H1 (cell line): ENCODE data around the gene SULT2B1. TPM values are rescaled to one million over a fixed set of nuclear protein-coding genes. Genes with fewer than 3 reads are reported as not detected.
A peak's percentile ranks its signal among the peaks of the same experiment; 100 is the strongest.

Source experiments
- CTCF ChIA-PET: fragments of 300-600 bp; sonication (Branson Sonifier 250); formaldehyde crosslinking; loops from one replicate; lab custom pipeline; 2021; ENCODE audit not compliant: partially characterized antibody; lab: Charles Lee
- POLR2A ChIA-PET: fragments of 300-600 bp; sonication (Branson Sonifier 250); formaldehyde crosslinking; loops from one replicate; lab custom pipeline; 2021; ENCODE audit warnings: inconsistent platforms; ENCODE audit not compliant: partially characterized antibody; lab: Charles Lee
- DNase-seq, 2 experiments: peaks; one replicate each; pipeline versions ENCODE4 v3.0.0 to v3.0.0-alpha.2; 2010 to 2022; ENCODE audit warnings: low spot score in 2 of 2, low read depth in 1 of 2, mixed read lengths in 1 of 2
- FAIRE-seq: peaks from 2 replicates; lab custom pipeline; 2011; peaks lifted over from hg19 to GRCh38; lab: Jason Lieb, UNC
- H2AFZ ChIP-seq: 2 replicates; pipeline ENCODE4 v1.8.1; 2012; ENCODE audit warnings: low read length, inconsistent platforms
- H2AK5ac ChIP-seq: 2 replicates; pipeline ENCODE4 v1.6.1; 2013; ENCODE audit warnings: low read depth, low read length
- H2BK120ac ChIP-seq: replicated peaks from 2 replicates; pipeline ENCODE3; 2013; ENCODE audit warnings: low read depth, low read length, inconsistent platforms
- H2BK12ac ChIP-seq: 2 replicates; pipeline ENCODE4 v1.6.1; 2013; ENCODE audit warnings: low read depth, low read length
- H2BK15ac ChIP-seq: 2 replicates; pipeline ENCODE4 v1.6.1; 2013; ENCODE audit warnings: low read length
- H2BK20ac ChIP-seq: 2 replicates; pipeline ENCODE4 v1.6.1; 2013; ENCODE audit warnings: low read length
- H2BK5ac ChIP-seq: 2 replicates; pipeline ENCODE4 v1.6.1; 2013; ENCODE audit warnings: low read depth, low read length
- H3K14ac ChIP-seq: 2 replicates; pipeline ENCODE4 v1.6.1; 2013; ENCODE audit warnings: inconsistent platforms; ENCODE audit not compliant: insufficient read length
- H3K18ac ChIP-seq: 2 replicates; pipeline ENCODE4 v1.6.1; 2013; ENCODE audit warnings: low read length; ENCODE audit errors: extremely low read depth
- H3K23ac ChIP-seq: 2 replicates; pipeline ENCODE4 v1.6.1; 2013; ENCODE audit warnings: inconsistent platforms; ENCODE audit not compliant: insufficient read length
- H3K23me2 ChIP-seq: 2 replicates; pipeline ENCODE4 v1.6.1; 2013; ENCODE audit warnings: low read depth, low read length
- H3K27ac ChIP-seq: 2 replicates; pipeline ENCODE4 v1.6.1; 2011; ENCODE audit warnings: low read depth, low read length, inconsistent platforms
- H3K27me3 ChIP-seq, 4 experiments: replicated peaks in 1 of 4; 1 replicate in 1 of 4; 2 replicates in 3 of 4; pipeline versions ENCODE4 v1.6.1 to v1.8.1; 2011 to 2013; ENCODE audit warnings: low read length in 3 of 4, mild to moderate bottlenecking in 3 of 4, inconsistent platforms in 2 of 4, mixed read lengths in 2 of 4, moderate library complexity in 1 of 4; ENCODE audit not compliant: control insufficient read depth in 3 of 4, insufficient read depth in 3 of 4; ENCODE audit errors: extremely low read depth in 1 of 4
- H3K36me3 ChIP-seq, 4 experiments: 2 replicates each; pipeline versions ENCODE4 v1.6.1 to v1.8.1; 2011 to 2013; ENCODE audit warnings: mild to moderate bottlenecking in 4 of 4, low read length in 3 of 4, moderate library complexity in 2 of 4, control low read depth in 1 of 4, inconsistent platforms in 1 of 4; ENCODE audit not compliant: insufficient read depth in 4 of 4, control insufficient read depth in 2 of 4
- H3K4ac ChIP-seq: replicated peaks from 2 replicates; pipeline ENCODE3; 2013; ENCODE audit warnings: low read length, low read depth, mixed read lengths, inconsistent platforms; ENCODE audit not compliant: insufficient read length
- H3K4me1 ChIP-seq, 4 experiments: replicated peaks in 1 of 4; 1 replicate in 1 of 4; 2 replicates in 3 of 4; pipeline versions ENCODE4 v1.6.1 to v1.8.1; 2011 to 2013; ENCODE audit warnings: low read length in 3 of 4, inconsistent platforms in 2 of 4, mixed read lengths in 1 of 4; ENCODE audit not compliant: insufficient read depth in 4 of 4, control insufficient read depth in 3 of 4
- H3K4me2 ChIP-seq, 2 experiments: 2 replicates each; pipeline versions ENCODE4 v1.6.1 to v1.8.1; 2011 to 2013; ENCODE audit warnings: low read depth in 2 of 2, low read length in 2 of 2, control low read depth in 1 of 2, inconsistent platforms in 1 of 2, mild to moderate bottlenecking in 1 of 2; ENCODE audit not compliant: insufficient read depth in 1 of 2
- H3K4me3 ChIP-seq, 4 experiments: fragments of 200-600, 300-600 bp in 1 of 4; sonication (generic), shearing (Covaris generic), sonication (Bioruptor Twin) in 1 of 4; 2 replicates each; pipeline versions ENCODE4 v1.5.1 to v1.8.1; 2011 to 2016; ENCODE audit warnings: low read length in 4 of 4, low read depth in 3 of 4, control low read depth in 2 of 4, inconsistent platforms in 2 of 4, mild to moderate bottlenecking in 2 of 4, mixed read lengths in 1 of 4, moderate library complexity in 1 of 4; ENCODE audit not compliant: insufficient read depth in 2 of 4; ENCODE audit errors: extremely low read depth in 1 of 4
- H3K56ac ChIP-seq: replicated peaks from 2 replicates; pipeline ENCODE3; 2013; ENCODE audit warnings: low read depth, mild to moderate bottlenecking, mixed read lengths, low read length, inconsistent platforms; ENCODE audit not compliant: insufficient read length
- H3K79me1 ChIP-seq: 2 replicates; pipeline ENCODE4 v1.6.1; 2013; ENCODE audit warnings: low read depth, low read length, control low read depth
- H3K79me2 ChIP-seq, 2 experiments: 2 replicates each; pipeline versions ENCODE4 v1.6.1 to v1.8.1; 2012 to 2013; ENCODE audit warnings: low read length in 2 of 2, mild to moderate bottlenecking in 2 of 2, inconsistent platforms in 1 of 2; ENCODE audit not compliant: insufficient read depth in 2 of 2, control insufficient read depth in 1 of 2
- H3K9ac ChIP-seq, 4 experiments: replicated peaks in 1 of 4; 1 replicate in 1 of 4; 2 replicates in 3 of 4; pipeline versions ENCODE4 v1.6.1 to v1.8.1; 2011 to 2013; ENCODE audit warnings: low read depth in 3 of 4, low read length in 3 of 4, control low read depth in 2 of 4, mild to moderate bottlenecking in 2 of 4, moderate library complexity in 2 of 4, inconsistent platforms in 1 of 4; ENCODE audit errors: extremely low read depth in 1 of 4
- H3K9me3 ChIP-seq, 2 experiments: 2 replicates each; pipeline versions ENCODE4 v1.6.1 to v1.8.1; 2012 to 2013; ENCODE audit warnings: mild to moderate bottlenecking in 2 of 2, moderate library complexity in 2 of 2, control low read depth in 1 of 2, inconsistent platforms in 1 of 2, low read depth in 1 of 2, low read length in 1 of 2, mixed read lengths in 1 of 2; ENCODE audit not compliant: insufficient read depth in 2 of 2
- H4K20me1 ChIP-seq, 2 experiments: replicated peaks in 1 of 2; 2 replicates each; pipeline versions ENCODE3 to v1.8.1; 2011 to 2013; ENCODE audit warnings: inconsistent platforms in 2 of 2, low read length in 2 of 2, mild to moderate bottlenecking in 1 of 2; ENCODE audit not compliant: insufficient read depth in 2 of 2, control insufficient read depth in 1 of 2
- H4K5ac ChIP-seq: 2 replicates; pipeline ENCODE4 v1.6.1; 2013; ENCODE audit warnings: low read length, low read depth, mixed read lengths, inconsistent platforms; ENCODE audit not compliant: insufficient read length
- H4K8ac ChIP-seq: 2 replicates; pipeline ENCODE4 v1.8.0; 2013; ENCODE audit warnings: mild to moderate bottlenecking, moderate library complexity, low read length, inconsistent platforms; ENCODE audit not compliant: insufficient read depth; ENCODE audit errors: extremely low read depth
- H4K91ac ChIP-seq: replicated peaks from 2 replicates; pipeline ENCODE3; 2013; ENCODE audit warnings: low read length, mixed read lengths, inconsistent platforms; ENCODE audit not compliant: insufficient read length
- BCL11A ChIP-seq, 2 experiments: IDR thresholded peaks; one replicate each; pipeline ENCODE4 v1.6.1; 2011; ENCODE audit warnings: low read depth in 2 of 2, low read length in 2 of 2, mild to moderate bottlenecking in 2 of 2
- CTCF ChIP-seq, 3 experiments: IDR thresholded peaks; 1 replicate in 2 of 3; 2 replicates in 1 of 3; pipeline versions ENCODE4 v1.5.1 to v1.6.1; 2011; ENCODE audit warnings: low read length in 3 of 3, mild to moderate bottlenecking in 3 of 3, inconsistent platforms in 2 of 3, low read depth in 1 of 3, moderate library complexity in 1 of 3; ENCODE audit not compliant: insufficient read depth in 1 of 3; ENCODE audit errors: control extremely low read depth in 1 of 3
- RAD21 ChIP-seq, 2 experiments: IDR thresholded peaks in 1 of 2; conservative IDR thresholded peaks in 1 of 2; 2 replicates each; pipeline ENCODE4 v1.6.1; 2011; ENCODE audit warnings: low read depth in 2 of 2, low read length in 2 of 2, improper control_type of control experiment in 1 of 2, inconsistent platforms in 1 of 2, mild to moderate bottlenecking in 1 of 2, moderate library complexity in 1 of 2
- WGBS, 2 experiments: shearing (Covaris generic) in 1 of 2; methylation state at CpG; one replicate each; pipeline versions ENCODE4 v1.1.6 to v1.1.7; 2013 to 2015; ENCODE audit warnings: low lambda C conversion rate in 2 of 2, mixed read lengths in 2 of 2, inconsistent platforms in 1 of 2, low coverage in 1 of 2, missing lambda C conversion rate in 1 of 2; ENCODE audit not compliant: insufficient replicate concordance in 2 of 2, insufficient coverage in 1 of 2, insufficient read length in 1 of 2; ENCODE audit errors: extremely low coverage in 1 of 2, missing lambda C conversion rate in 1 of 2; 5-methylcytosine and 5-hydroxymethylcytosine counted together
- polyA plus RNA-seq, 7 experiments: library from polyadenylated mRNA; depleted of rRNA in 3 of 7; stranded (reverse) in 5 of 7; unstranded in 2 of 7; fragments of >200 nt in 5 of 7; fragments of 200-250 nt in 2 of 7; gene quantifications; 1 replicate in 5 of 7; 2 replicates in 1 of 7; 4 replicates in 1 of 7; pipeline versions ENCODE4 v1.2.1 to v1.2.3, GENCODE V29; 2011 to 2013; ENCODE audit warnings: missing spikeins in 2 of 7, mixed read lengths in 2 of 7
- total RNA-seq: library from RNA; stranded (reverse); fragmentation: NEBNext Ultra II Directional; extraction: Animal tissue kit (Norgen Biotek cat#: 25700); gene quantifications from 2 replicates; pipeline ENCODE4 v1.2.1, GENCODE V29; 2021

Gene SULT2B1
- total and polyA plus RNA-seq, 2 of the 8 experiments (the other 6 are each of a cell fraction or from before 2014, with no cell fraction given): 1.5 to 2.6 TPM

DNA sequence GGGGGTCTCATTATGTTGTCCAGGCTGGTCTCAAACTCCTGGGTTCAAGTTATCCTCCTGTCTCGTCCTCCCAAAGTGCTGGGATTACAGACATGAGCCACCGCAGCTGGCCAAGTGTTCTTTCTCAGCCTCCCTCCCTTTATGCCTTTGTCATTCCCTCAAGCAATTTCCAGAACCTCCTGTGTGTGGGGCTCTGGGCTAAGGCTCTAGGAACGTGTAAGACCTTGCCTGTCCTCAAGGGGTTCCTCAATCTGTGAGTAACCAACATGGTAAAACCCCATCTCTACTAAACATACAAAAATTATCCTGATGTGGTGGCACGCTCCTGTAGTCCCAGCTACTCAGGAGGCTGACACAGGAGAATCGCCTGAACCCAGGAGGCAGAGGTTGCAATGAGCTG lies 39.0 kb downstream of the SULT2B1 start:
- Histone ChIP-seq H2BK5ac (no peak overlapping the region), H3K9me3 (no peaks in the 10 kb centered on the region), H3K18ac (no peak overlapping the region), H4K91ac (no peak overlapping the region), H2AK5ac (0 out of 2 replicates have a peak overlapping the region, but pooled peaks have one; percentile 6), H2AFZ (no peak overlapping the region), H3K36me3 (no peaks in the 10 kb centered on the region), H3K56ac (no peak overlapping the region), H2BK12ac (no peak overlapping the region), H3K23me2 (peaks cover 5% of the 10 kb centered on the region; the same call in 1 of the 2 replicates), H3K79me2 (no peaks in the 10 kb centered on the region), H3K23ac (no peak overlapping the region), H3K9ac (no peak overlapping the region), H3K4me3 (no peak overlapping the region), H3K4me2 (no peak overlapping the region), H3K27me3 (peaks cover 0 to 7% (median 1%) of the 10 kb centered on the region in 4 experiments; a peak in 2 of 7 replicates), H2BK120ac (no peak overlapping the region), H4K8ac (no peak overlapping the region), H3K4me1 (peaks cover 0 to 4% (median 1%) of the 10 kb centered on the region in 4 experiments; a peak in 3 of 7 replicates), H3K4ac (no peak overlapping the region), H3K27ac (no peak overlapping the region)
- DNase-seq: no peak
- 83% methylated on average over 4 of the region's 5 CpGs; no CpG with 5 or more reads in 1 of the 2 experiments for WGBS, 2 experiments
- POLR2A ChIA-PET: interaction anchor here (0.6 to 16.9 kb wide), 6 partner anchors 15 to 182 kb away, joined by 3 to 175 read pairs (median 4); partner anchors contain the start of genes FAM83E, RPL18 and SPHK2
- no peak for FAIRE-seq
- CTCF ChIA-PET: interaction anchor here (0.9 to 16.8 kb wide), 9 partner anchors 17 to 141 kb away, joined by 3 to 353 read pairs (median 8); partner anchors contain the start of genes FAM83E, RPL18 and SPACA4
- TF ChIP-seq CTCF (IDR thresholded peaks at IDR 0.05; ENCODE audit: control extremely low read depth in 1 of 3, insufficient read depth in 1 of 3, low read depth in 1 of 3, low read length in 3 of 3): peak in 2 of 3 experiments; percentile 51 to 90; a peak in 3 of 4 replicates
- peak; percentile 38 to 53 for TF ChIP-seq RAD21 (IDR thresholded peaks at IDR 0.05 in 1 of 2, conservative IDR thresholded peaks at IDR 0.05 in 1 of 2; ENCODE audit: low read depth in 2 of 2, low read length in 2 of 2)
- TF ChIP-seq BCL11A (IDR thresholded peaks at IDR 0.05; ENCODE audit: low read depth in 2 of 2, low read length in 2 of 2): no peak
- TF ChIP-seq, all 59 proteins: peak for 2
- Histone ChIP-seq H2BK15ac (no peak overlapping the region), H3K14ac (no peak overlapping the region), H2BK20ac (no peak overlapping the region), H4K5ac (no peak overlapping the region), H3K79me1 (no peaks in the 10 kb centered on the region), H4K20me1 (no peaks in the 10 kb centered on the region)
